ENCODE measurements around the gene WDFY4. TPM values are rescaled to one million over a fixed set of nuclear protein-coding genes. Genes with fewer than 3 reads are reported as not detected.

Gene WDFY4
- polyA plus RNA-seq, 1 experiment = not detected

DNA sequence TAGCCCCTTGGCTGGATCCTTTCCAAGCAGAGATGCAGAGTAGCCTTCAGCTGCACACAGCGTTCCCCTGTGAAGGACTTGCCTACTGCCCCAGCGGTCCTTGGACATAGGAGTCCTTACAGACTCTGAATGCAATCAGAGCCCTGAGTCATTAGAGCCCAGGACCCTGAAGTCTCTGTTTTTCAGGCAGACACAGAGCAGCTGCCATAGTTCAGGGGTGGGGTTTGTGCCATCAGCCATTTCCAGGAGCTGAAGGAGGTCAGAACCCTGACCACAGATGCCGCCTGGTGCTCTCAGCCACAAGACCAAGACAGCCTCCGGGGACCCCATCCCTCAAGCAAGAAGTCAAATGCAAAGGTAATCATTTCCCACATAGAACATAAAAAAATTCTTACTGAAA is 32.8 kb upstream of the WDFY4 start:
- DNase-seq (ENCODE audit: low read depth) = no peak
- POLR2A ChIA-PET = no interaction called here
- CTCF ChIA-PET = interaction anchor here (1.6 to 14.6 kb wide), 2 partner anchors 107 to 288 kb away, joined by 4 to 739 read pairs; no protein-coding TSS in a partner anchor
- no peaks in the 10 kb centered on the region for H3K27me3 ChIP-seq (ENCODE audit: control insufficient read depth, insufficient read depth, low read length)
- no peak overlapping the region for H3K4me3 ChIP-seq (ENCODE audit: low read depth, low read length)
- TF ChIP-seq, protein P1, sequence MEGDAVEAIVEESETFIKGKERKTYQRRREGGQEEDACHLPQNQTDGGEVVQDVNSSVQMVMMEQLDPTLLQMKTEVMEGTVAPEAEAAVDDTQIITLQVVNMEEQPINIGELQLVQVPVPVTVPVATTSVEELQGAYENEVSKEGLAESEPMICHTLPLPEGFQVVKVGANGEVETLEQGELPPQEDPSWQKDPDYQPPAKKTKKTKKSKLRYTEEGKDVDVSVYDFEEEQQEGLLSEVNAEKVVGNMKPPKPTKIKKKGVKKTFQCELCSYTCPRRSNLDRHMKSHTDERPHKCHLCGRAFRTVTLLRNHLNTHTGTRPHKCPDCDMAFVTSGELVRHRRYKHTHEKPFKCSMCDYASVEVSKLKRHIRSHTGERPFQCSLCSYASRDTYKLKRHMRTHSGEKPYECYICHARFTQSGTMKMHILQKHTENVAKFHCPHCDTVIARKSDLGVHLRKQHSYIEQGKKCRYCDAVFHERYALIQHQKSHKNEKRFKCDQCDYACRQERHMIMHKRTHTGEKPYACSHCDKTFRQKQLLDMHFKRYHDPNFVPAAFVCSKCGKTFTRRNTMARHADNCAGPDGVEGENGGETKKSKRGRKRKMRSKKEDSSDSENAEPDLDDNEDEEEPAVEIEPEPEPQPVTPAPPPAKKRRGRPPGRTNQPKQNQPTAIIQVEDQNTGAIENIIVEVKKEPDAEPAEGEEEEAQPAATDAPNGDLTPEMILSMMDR (IDR thresholded peaks at IDR 0.05; ENCODE audit: insufficient read depth, low read depth, low read length) = no peak
- no peaks in the 10 kb centered on the region for H3K36me3 ChIP-seq (ENCODE audit: control insufficient read depth, insufficient read depth, low read length)

DNA sequence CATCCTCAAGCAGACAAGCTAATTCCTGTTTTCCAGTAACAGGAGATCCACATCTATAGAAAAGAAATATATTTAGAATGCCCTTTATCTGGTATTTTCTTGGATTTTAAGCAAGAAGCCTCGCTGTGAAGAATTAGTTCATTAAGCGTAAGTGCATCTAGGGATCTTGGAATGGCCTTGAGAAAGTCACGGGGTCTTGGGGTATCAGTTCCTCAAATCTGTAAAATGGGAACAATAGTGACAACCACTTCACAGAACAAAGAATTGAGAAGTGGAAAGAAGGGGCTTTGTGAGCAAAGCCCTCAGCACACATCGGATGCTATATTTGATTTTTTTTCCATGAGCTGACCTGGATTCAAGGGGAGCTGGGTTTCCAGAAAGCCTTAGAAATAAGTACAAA is 32.3 kb upstream of the WDFY4 start:
- POLR2A ChIA-PET = no interaction called here
- DNase-seq (ENCODE audit: low read depth) = no peak

DNA sequence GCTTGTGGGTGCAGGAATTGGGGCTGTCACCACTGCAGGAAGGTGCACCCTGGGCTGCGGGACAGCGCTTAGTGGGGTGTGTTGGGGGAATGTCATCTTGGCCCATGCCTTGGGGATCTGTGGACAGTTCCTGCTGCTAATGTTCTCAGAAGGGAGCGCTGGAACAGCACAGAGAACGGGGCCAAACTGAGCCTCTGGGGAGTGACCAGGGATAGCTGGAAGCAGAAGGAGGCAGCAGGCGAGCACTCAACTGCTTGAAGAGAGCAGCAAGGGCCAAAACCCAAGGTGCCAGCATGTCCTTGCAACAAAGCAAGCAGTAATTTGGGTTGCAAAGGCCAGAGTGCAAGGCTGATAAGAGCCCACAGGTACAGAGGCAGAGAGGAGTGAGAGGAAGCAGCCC is 31.3 kb upstream of the WDFY4 start:
- TF ChIP-seq, protein P1 (IDR thresholded peaks at IDR 0.05; ENCODE audit: insufficient read depth, low read depth, low read length) = no peak
- ChIA-PET CTCF (interaction anchor here (1.0 to 14.6 kb wide), 2 partner anchors 109 to 312 kb away, joined by 4 to 739 read pairs; no protein-coding TSS in a partner anchor), POLR2A (no interaction called here)
- Histone ChIP-seq H3K4me3 (ENCODE audit: low read depth, low read length) (no peak overlapping the region), H3K27me3 (ENCODE audit: control insufficient read depth, insufficient read depth, low read length) (no peaks in the 10 kb centered on the region), H3K36me3 (ENCODE audit: control insufficient read depth, insufficient read depth, low read length) (no peaks in the 10 kb centered on the region)
- DNase-seq (ENCODE audit: low read depth) = no peak

More for the DNA sequence above, 32.3 kb upstream of the WDFY4 start:
- no peak overlapping the region for H3K4me3 ChIP-seq (ENCODE audit: low read depth, low read length)
- no peaks in the 10 kb centered on the region for H3K27me3 ChIP-seq (ENCODE audit: control insufficient read depth, insufficient read depth, low read length)
- no peaks in the 10 kb centered on the region for H3K36me3 ChIP-seq (ENCODE audit: control insufficient read depth, insufficient read depth, low read length)
- TF ChIP-seq, protein P1 (IDR thresholded peaks at IDR 0.05; ENCODE audit: insufficient read depth, low read depth, low read length) = no peak
- CTCF ChIA-PET = interaction anchor here (1.6 to 14.6 kb wide), 2 partner anchors 108 to 289 kb away, joined by 4 to 739 read pairs; no protein-coding TSS in a partner anchor

DNA sequence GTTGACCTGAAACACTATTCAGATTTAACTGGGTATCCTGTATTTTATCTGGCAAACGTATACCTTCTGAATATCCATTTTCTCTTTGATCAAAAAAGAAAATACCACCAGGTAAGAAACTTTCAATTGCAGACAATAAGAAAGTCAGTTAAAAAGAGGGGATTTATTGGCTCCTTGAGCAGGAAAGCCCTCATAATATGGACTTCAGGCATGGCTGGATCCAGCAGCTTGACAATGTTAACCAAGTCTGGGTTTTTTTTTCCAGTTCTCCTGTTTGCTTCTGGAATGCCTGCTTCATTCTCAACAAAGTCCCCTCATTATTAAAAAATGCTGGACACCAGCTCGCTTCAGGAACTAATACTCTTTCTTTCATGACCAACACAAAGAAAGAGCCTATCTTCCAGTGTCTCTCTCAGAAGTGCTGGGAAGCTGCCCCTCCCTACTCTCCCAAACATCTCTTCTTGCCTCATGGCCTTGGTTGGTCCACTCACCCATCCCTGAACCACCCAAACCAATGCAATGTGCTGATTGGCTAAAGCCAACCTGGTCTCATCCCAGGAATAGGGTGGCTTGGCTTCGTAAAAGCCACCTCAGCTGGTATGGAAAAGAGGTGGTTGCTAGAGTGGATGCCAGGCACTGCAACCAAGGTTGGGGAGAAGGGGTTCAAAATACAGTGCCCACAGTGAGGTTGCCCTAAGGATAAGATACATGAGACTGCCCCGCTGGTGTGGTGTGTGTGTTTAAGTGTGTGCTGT is 30.6 kb upstream of the WDFY4 start:
- H3K27me3 ChIP-seq (ENCODE audit: control insufficient read depth, insufficient read depth, low read length) = no peaks in the 10 kb centered on the region
- no peaks in the 10 kb centered on the region for H3K36me3 ChIP-seq (ENCODE audit: control insufficient read depth, insufficient read depth, low read length)
- POLR2A ChIA-PET = interaction anchor here (0.6 kb wide), 1 partner anchor 73 kb away, joined by 3 read pairs; no protein-coding TSS in a partner anchor
- TF ChIP-seq, protein P1 (IDR thresholded peaks at IDR 0.05; ENCODE audit: insufficient read depth, low read depth, low read length) = no peak
- DNase-seq (ENCODE audit: low read depth) = no peak
- CTCF ChIA-PET = interaction anchor here (1.0 to 14.6 kb wide), 7 partner anchors 46 to 869 kb away, joined by 4 to 739 read pairs (median 56); partner anchors contain the start of gene ARHGAP22
- H3K4me3 ChIP-seq (ENCODE audit: low read depth, low read length) = no peak overlapping the region

DNA sequence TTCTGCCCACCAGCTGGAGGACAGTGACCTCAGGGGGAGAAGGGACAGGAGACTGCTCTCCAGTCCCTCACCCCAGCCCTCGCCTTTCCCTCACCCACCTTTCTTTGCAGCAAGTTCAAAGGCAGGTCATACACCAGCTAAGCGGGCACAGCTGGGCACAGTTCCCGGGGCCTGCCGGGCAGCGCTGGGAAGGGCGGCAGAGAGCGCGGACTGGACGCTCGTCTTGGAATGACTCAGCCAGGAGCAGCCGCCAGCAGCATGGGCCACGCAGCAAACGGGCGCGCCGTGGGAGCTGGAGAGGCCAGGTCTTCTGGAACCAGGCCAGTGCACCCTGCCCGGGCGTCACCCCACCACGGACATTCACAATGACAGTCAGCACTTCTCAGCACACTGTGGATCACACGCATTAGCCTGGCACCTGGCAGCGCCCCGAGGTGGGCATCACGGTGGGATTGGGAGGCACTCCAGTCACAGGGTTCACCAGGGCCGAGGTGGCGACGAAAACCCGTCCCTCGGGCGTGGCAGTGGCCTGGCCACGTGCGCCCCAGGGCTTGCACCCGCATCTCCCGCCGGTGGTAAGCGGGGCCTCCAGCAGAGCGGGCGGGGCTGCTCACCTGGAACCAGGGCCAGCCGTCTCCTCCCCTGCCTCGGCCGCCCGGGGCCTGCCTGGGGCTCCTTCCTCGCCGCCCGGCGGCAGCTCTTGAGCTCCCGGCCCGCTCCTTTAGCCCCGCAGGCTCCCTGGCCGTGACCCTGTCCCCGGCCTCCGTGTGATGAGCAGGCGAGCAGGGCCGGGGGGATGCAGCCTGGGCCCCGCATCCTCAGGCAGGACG is 29.0 kb upstream of the WDFY4 start:
- ChIA-PET CTCF (interaction anchor here (0.6 to 14.6 kb wide), 83 partner anchors 8 to 926 kb away, joined by 3 to 739 read pairs (median 5); partner anchors contain the start of genes ARHGAP22 and ERCC6), POLR2A (interaction anchor here (0.5 to 0.6 kb wide), 5 partner anchors 17 to 707 kb away, joined by 3 to 6 read pairs (median 3); no protein-coding TSS in a partner anchor)
- DNase-seq (ENCODE audit: low read depth) = no peak
- TF ChIP-seq, protein P1 (IDR thresholded peaks at IDR 0.05; ENCODE audit: insufficient read depth, low read depth, low read length) = no peak
- Histone ChIP-seq H3K36me3 (ENCODE audit: control insufficient read depth, insufficient read depth, low read length) (no peaks in the 10 kb centered on the region), H3K4me3 (ENCODE audit: low read depth, low read length) (peak overlapping the region; percentile 62), H3K27me3 (ENCODE audit: control insufficient read depth, insufficient read depth, low read length) (no peaks in the 10 kb centered on the region)
